GM12875 (cell line): ENCODE results near the gene TREML2.

Experiments
- H3K4me3 ChIP-seq: one replicate; pipeline ENCODE4 v1.5.1; 2011; ENCODE audit warnings: low read depth, low read length, control low read depth
- CTCF ChIP-seq: IDR thresholded peaks from 2 replicates; pipeline ENCODE4 v1.5.1; 2011; ENCODE audit warnings: low read depth, mild to moderate bottlenecking, control low read depth, inconsistent platforms, low read length, moderate library complexity, borderline replicate concordance; ENCODE audit not compliant: insufficient read depth

The TREML2 gene

GRCh38 chr6:41222513-41222912 lies 21.6 kb upstream of the TREML2 start:
- H3K4me3 ChIP-seq, result no peak overlapping the region
- no peak for TF ChIP-seq CTCF

- no peak for TF ChIP-seq CTCF
- H3K4me3 ChIP-seq, result no peak overlapping the region
These were observed 21.1 kb upstream of the TREML2 start for GRCh38 chr6:41222045-41222444.

- no peak overlapping the region for H3K4me3 ChIP-seq
- TF ChIP-seq CTCF, result no peak
These were observed 15.7 kb upstream of the TREML2 start for GRCh38 chr6:41216616-41217015.

- H3K4me3 ChIP-seq, result no peak overlapping the region
- TF ChIP-seq CTCF, result no peak
These were observed 14.8 kb upstream of the TREML2 start for GRCh38 chr6:41215777-41216176.

- TF ChIP-seq CTCF, result no peak
- no peak overlapping the region for H3K4me3 ChIP-seq
These were observed 13.8 kb upstream of the TREML2 start for GRCh38 chr6:41214559-41215238.

- no peak overlapping the region for H3K4me3 ChIP-seq
- no peak for TF ChIP-seq CTCF
These were observed 8.8 kb upstream of the TREML2 start for GRCh38 chr6:41209547-41210320.

- no peak for TF ChIP-seq CTCF
- H3K4me3 ChIP-seq, result no peak overlapping the region
These were observed 7.6 kb upstream of the TREML2 start for GRCh38 chr6:41208439-41209106.
